Glomerular visceral epithelial cell (primary cell): ENCODE results near the gene GADD45B.
"Not testable (repeated sequence)": the region's sequence is repeated elsewhere in the genome, so short reads cannot be mapped to it uniquely, and the experiment has no call there.

ENCODE experiments used
- DNase-seq: peaks from one replicate; pipeline ENCODE4 v3.0.0-alpha.2; 2016; ENCODE audit errors: extremely low spot score

The GADD45B gene

DNA sequence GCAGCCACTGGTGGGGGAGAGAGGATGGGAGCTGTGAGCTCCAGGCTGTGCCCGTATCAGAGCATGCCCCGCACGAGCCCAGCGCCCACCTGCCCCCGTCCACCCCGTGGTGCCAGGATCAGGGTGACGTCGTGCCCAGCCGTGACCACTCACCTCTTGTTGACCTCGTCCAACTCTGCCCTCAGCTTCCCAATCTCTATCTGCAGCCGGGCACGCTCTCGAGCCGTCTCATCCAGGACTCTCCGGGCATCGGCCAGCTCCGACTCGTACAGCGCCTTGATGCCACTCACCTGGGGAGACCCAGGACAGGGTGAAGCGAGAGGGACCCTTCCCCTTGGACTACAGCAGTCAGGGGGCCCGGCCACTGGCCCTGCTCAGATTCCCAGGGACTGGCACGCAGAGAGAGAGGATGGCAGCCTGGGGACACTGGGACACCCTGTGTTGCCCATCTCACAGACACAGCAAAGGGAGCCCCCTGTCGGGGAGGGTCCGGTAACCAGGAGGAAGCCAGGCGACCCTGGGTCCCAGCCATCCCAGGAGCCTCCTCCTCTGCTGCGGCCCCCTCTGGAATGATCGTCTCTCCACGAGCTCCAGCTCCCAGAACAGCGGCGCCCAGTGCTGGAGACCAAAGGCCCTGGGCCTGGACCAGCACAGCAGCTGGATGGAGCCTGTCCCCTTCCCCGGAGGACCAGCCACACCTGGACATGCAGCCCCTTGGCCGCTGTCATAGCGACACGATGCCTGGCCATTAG is 31.5 kb upstream of the GADD45B start:
- no peak for DNase-seq

DNA sequence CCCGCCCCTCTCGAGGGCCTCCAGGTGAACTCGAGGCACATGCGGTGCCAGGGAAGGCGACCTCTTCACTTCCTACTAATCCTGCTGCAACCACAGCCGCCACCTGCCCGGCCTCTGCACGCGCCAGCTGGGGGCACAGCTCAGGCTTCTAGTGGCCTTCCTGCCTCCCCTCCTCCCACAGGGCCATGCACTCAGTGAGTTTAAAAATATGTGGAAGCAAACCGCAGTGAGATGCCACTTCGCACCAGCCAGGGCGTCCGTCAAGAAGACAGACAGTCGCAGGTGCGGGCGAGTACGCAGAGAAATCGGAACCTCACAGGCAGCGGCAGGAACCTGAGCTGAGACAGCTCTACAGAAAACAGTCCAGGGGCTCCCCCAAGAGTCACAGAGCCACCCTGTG is 29.5 kb upstream of the GADD45B start:
- DNase-seq: no peak

DNA sequence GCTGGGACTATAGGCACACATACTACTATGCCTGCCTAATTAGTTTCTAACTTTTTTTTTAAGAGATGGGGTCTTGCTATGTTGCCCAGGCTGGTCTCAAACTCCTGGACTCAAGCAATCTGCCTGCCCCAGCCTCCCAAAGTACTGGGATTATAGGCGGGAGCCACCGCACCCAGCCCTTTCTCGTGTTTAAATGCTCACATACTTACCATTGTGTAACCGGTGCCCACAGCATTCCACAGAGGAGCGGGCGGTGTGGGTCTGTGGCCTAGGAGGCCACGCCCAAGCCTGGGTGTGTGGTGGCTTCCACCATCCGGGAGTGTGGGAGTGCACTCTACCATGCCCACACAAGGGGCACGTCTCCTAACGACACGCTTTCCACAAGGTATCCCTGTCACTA is 26.9 kb upstream of the GADD45B start:
- peak; percentile 21 for DNase-seq

DNA sequence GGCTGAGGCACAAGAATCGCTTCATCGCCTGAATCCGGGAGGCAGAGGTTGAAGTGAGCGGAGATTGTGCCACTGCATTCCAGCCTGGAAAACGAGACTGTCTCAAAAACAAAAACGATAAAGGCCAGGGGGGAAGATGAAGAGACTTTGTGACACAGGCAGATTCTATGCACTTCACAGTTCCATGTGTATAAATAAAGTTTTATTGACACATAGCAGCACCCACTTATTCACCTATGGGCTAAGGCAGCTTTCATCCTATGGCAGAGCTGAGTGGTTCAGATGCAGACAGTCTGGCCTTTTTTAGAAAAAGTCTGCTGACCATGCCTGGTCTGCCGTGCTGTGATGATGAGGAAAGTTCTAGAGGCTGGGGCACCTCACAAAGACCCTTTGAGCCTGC is 24.8 kb upstream of the GADD45B start:
- no peak for DNase-seq

- DNase-seq: no peak
Measured at GRCh38 chr19:2451741-2452140, 24.2 kb upstream of the GADD45B start.

- no peak for DNase-seq
Measured at GRCh38 chr19:2453431-2454025, 22.4 kb upstream of the GADD45B start.

DNA sequence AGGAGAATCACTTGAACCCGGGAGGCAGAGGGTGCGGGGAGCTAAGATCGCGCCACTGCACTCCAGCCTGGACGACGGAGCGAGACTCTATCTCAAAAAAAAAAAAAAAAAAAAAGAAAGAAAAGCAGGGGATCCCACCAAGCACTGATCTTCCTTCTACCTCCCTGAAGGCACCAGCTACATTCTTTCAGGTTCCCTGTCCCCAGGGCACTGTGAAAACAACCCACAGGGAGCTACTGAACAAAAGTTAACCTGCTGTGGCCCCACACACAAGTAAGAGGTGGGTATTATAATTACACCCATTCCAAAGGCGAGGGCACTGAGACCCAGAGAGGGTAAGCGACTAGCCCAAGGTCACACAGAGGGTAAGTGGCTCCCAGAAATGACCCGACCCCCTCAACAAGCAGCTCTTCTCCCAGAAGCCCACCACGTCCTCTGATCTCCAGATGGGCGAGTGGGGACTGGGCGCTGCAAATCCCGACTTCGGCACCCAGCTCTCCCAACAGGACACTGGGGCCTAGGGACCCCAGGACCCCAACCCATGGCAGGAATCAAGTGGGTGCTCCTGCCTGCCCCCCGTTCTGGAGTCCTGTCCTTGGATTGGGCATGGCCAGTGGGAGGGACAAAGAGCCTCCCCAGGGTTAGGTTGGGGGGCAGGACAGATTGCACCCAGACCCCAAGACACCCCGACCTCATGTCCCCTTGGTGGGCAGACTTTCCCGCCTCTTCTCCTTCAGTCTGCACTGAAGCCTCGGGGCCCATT is 21.5 kb upstream of the GADD45B start:
- DNase-seq: no peak

GRCh38 chr19:2454962-2455850 is 20.7 kb upstream of the GADD45B start:
- DNase-seq: no peak

DNA sequence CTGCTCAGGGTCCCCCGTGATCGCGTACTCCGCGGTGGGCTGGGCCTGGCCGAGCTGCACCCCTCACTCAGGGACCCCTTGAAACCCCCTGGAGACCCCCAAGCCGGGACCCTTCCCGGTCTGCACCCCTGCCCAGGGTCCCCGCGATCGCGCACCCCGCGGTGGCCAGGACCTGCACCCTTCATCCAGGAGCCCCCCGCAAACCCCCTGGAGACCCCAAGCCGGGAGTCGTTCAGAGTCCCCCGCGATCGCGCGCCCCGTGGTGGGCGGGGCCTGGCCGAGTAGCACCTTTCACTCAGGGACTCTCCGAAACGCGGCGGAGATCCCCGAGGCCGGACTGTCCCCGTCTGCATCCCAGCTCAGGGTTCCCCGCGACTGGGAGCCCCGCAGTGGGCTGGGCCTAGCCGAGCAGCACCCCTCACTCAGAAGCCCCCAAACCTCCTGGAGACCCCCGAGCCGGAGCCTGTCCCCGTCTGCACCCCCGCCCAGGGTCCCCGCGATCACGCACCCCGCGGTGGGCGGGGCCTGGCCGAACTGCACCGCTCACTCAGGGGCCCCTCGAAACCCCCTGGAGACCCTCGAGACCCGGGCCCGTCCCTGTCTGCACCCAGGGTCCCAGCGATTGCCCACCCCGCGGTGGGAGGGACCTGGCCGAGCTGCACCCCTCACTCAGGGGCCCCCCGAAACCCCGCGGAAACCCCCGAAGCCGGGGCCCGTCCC is 19.9 kb upstream of the GADD45B start:
- DNase-seq: peak; percentile 23

- no peak for DNase-seq
Measured at GRCh38 chr19:2457394-2458037, 18.4 kb upstream of the GADD45B start.

DNA sequence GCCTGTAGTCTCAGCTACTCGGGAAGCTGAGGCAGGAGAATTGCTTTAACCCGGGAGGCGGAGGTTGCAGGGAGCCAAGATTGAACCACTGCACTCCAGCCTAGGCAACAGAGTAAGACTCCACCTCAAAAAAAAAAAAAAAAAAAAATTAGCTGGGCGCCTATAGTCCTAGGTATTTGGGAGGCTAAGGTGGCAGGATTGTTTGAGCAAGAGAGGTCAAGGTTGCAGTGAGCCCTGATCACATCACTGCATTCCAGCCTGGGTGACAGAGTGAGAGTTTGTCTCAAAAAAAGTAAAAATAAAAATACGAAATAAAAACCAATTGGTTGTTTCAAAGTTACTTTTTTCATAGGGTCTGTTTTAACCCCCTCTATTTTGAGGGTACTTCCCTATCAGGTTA is 17.9 kb upstream of the GADD45B start:
- DNase-seq: no peak

GRCh38 chr19:2458776-2459175 is 17.2 kb upstream of the GADD45B start:
- DNase-seq: not testable (repeated sequence)

- no peak for DNase-seq
Measured at GRCh38 chr19:2460245-2460644, 15.7 kb upstream of the GADD45B start.

- peak; percentile 73 for DNase-seq
Measured at GRCh38 chr19:2461751-2462634, 13.9 kb upstream of the GADD45B start.

DNA sequence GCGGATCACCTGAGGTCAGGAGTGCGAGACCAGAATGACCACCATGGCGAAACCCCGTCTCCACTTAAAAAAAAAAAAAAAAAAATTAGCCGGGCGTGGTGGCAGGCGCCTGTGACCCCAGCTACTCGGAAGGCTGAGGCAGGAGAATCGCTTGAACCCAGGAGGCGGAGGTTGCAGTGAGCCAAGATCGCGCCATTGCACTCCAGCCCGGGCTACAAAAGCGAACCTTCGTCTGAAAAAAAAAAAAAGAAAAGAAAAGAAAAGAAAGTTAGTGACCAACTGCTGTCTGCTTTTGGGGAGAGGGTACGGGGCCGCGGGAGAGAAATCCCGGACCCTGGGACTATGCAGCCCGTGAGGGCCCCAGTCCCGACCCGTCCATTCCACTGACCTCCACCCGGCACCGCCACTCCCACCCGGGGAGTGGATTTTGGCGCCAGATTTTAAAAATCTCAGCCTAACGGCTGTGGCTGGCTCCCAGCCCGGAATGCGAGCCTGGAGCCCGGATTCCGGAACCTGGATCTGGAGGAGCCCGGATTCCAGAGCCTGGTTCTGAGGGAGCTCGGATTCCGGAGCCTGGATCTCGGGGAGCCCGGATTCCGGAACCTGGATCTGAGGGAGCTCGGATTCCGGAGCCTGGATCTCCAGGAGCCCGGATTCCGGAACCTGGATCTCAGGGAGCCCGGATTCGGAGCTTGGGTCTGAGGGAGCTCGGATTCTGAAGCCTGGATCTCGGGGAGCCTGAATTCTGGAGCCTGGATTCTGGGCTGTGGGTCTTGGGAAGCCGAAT is 13.1 kb upstream of the GADD45B start:
- peak; percentile 98 for DNase-seq

- not testable (repeated sequence) for DNase-seq
Measured at GRCh38 chr19:2463694-2464093, 12.2 kb upstream of the GADD45B start.

DNA sequence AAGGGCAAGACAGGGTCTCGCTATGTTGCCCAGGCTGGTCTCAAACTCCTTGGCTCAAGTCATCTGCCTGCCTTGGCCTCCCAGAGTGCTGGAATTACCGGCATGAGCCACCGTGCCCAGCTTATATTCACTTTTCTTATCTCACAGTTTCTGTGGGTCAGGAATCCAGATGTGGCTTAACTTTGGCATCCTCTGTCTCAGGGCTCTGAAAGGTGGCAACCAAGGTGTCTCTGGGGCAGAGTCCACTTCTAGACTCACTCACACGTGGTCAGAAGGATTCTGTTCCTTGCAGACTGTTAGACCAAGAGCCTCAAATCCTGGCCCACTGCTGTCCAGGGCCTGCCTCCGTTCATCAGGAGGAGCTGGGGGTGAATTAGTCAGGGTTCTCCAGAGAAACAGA is 11.5 kb upstream of the GADD45B start:
- no peak for DNase-seq

DNA sequence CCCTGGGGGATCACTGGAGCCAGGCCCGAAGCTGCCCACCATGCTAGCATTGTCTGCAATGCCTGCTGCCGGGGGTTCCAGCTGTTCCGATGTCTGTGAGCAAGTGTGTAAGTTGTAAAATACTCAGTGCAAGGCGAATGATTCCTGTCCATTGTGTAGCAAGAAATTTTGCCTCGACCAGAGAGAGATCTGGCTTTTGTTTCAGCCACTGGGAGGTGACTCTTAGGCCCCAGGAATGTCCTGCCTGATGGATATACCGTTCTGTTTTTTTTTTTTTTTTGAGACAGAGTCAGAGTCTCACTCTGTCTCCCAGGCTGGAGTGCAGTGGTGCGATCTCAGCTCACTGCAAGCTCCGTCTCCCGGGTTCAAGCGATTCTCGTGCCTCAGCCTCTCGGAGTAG is 7.3 kb upstream of the GADD45B start:
- DNase-seq: no peak
